ENCODE results near the gene GNB5. TPM values are rescaled to one million over a fixed set of nuclear protein-coding genes. Genes with fewer than 3 reads are reported as not detected.

The GNB5 gene
- polyA plus RNA-seq, 1 donor from 2014 or later = 89.6 TPM

GRCh38 chr15:52161406-52161966 lies 29.7 kb downstream of the GNB5 start:
- H3K36me3 ChIP-seq (ENCODE audit: insufficient read depth, low read length) = peaks cover 8% of the 10 kb centered on the region
- H3K27me3 ChIP-seq (ENCODE audit: insufficient read depth, low read depth, low read length) = no peaks in the 10 kb centered on the region
- no peak overlapping the region for H3K4me2 ChIP-seq (ENCODE audit: low read length)
- H4K20me1 ChIP-seq (ENCODE audit: insufficient read depth) = no peaks in the 10 kb centered on the region
- no peak overlapping the region for H3K4me3 ChIP-seq (ENCODE audit: low read length)
- H3K9me2 ChIP-seq (ENCODE audit: insufficient read depth, low read length) = no peaks in the 10 kb centered on the region
- no peaks in the 10 kb centered on the region for H3K9me3 ChIP-seq (ENCODE audit: low read length)
- TF ChIP-seq, protein P1, sequence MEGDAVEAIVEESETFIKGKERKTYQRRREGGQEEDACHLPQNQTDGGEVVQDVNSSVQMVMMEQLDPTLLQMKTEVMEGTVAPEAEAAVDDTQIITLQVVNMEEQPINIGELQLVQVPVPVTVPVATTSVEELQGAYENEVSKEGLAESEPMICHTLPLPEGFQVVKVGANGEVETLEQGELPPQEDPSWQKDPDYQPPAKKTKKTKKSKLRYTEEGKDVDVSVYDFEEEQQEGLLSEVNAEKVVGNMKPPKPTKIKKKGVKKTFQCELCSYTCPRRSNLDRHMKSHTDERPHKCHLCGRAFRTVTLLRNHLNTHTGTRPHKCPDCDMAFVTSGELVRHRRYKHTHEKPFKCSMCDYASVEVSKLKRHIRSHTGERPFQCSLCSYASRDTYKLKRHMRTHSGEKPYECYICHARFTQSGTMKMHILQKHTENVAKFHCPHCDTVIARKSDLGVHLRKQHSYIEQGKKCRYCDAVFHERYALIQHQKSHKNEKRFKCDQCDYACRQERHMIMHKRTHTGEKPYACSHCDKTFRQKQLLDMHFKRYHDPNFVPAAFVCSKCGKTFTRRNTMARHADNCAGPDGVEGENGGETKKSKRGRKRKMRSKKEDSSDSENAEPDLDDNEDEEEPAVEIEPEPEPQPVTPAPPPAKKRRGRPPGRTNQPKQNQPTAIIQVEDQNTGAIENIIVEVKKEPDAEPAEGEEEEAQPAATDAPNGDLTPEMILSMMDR (IDR thresholded peaks at IDR 0.05; ENCODE audit: poor library complexity, severe bottlenecking) = no peak
- TF ChIP-seq POLR2AphosphoS5 (IDR thresholded peaks at IDR 0.05) (no peak), REST (IDR thresholded peaks at IDR 0.05; ENCODE audit: borderline replicate concordance) (no peak), RAD21 (conservative IDR thresholded peaks at IDR 0.05) (no peak), TAF1 (IDR thresholded peaks at IDR 0.05; ENCODE audit: low read depth) (no peak), EP300 (conservative IDR thresholded peaks at IDR 0.05; ENCODE audit: poor library complexity, severe bottlenecking) (no peak), MXI1 (conservative IDR thresholded peaks at IDR 0.05; ENCODE audit: poor library complexity, severe bottlenecking) (no peak), EZH2 (IDR thresholded peaks at IDR 0.05; ENCODE audit: borderline replicate concordance, insufficient read depth, low read length, poor library complexity, severe bottlenecking) (no peak), SMC3 (conservative IDR thresholded peaks at IDR 0.05; ENCODE audit: poor library complexity) (no peak)
- no peak overlapping the region for H3K27ac ChIP-seq (ENCODE audit: low read length)
- no peaks in the 10 kb centered on the region for H3F3A ChIP-seq (ENCODE audit: insufficient read depth, low read length, poor library complexity, severe bottlenecking)
- H3K9ac ChIP-seq (ENCODE audit: low read length) = no peak overlapping the region
- H3K79me2 ChIP-seq (replicated peaks; ENCODE audit: insufficient read depth, low read length) = no peaks in the 10 kb centered on the region
- no peak overlapping the region for H2AFZ ChIP-seq (ENCODE audit: low read depth, low read length)

DNA sequence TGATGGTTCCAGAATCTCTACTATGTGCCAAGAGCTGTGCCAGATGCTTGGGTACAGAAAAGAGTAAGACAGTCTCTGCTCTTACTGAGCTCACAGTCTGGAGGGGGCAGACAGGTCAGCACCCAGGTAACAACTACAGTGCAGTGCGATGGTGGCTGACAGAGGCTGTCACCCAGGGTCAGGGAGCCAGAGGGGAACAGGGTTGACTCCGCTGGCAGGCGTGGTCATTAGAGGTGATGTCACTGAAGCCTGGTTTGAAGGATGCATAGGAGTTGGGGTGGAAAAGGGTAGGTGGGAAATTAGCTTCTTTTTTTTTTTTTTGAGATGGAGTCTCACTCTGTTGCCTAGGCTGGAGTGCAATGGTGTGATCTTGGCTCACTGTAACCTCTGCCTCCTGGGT lies 31.5 kb downstream of the GNB5 start:
- no peaks in the 10 kb centered on the region for H3K9me3 ChIP-seq (ENCODE audit: low read length)
- H3F3A ChIP-seq (ENCODE audit: insufficient read depth, low read length, poor library complexity, severe bottlenecking) = no peaks in the 10 kb centered on the region
- H2AFZ ChIP-seq (ENCODE audit: low read depth, low read length) = no peak overlapping the region
- H4K20me1 ChIP-seq (ENCODE audit: insufficient read depth) = no peaks in the 10 kb centered on the region
- H3K9ac ChIP-seq (ENCODE audit: low read length) = no peak overlapping the region
- H3K27me3 ChIP-seq (ENCODE audit: insufficient read depth, low read depth, low read length) = no peaks in the 10 kb centered on the region
- H3K36me3 ChIP-seq (ENCODE audit: insufficient read depth, low read length) = peaks cover 8% of the 10 kb centered on the region
- TF ChIP-seq RAD21 (conservative IDR thresholded peaks at IDR 0.05) = no peak
- H3K9me2 ChIP-seq (ENCODE audit: insufficient read depth, low read length) = no peaks in the 10 kb centered on the region
- no peak overlapping the region for H3K27ac ChIP-seq (ENCODE audit: low read length)
- H3K4me3 ChIP-seq (ENCODE audit: low read length) = no peak overlapping the region
- no peaks in the 10 kb centered on the region for H3K79me2 ChIP-seq (replicated peaks; ENCODE audit: insufficient read depth, low read length)
- no peak overlapping the region for H3K4me2 ChIP-seq (ENCODE audit: low read length)

All from neural cell (in vitro differentiated cells).